HG03108 (cell line): Measurements from ENCODE around the gene KIF13A.
"Not testable (repeated sequence)": the region's sequence is repeated elsewhere in the genome, so short reads cannot be mapped to it uniquely, and the experiment has no call there.

Experiments
- ATAC-seq: cut with Tn5 transposase; IDR thresholded peaks from one replicate; pipeline ENCODE4 v1.9.1; 2021; ENCODE audit warnings: moderate library complexity; ENCODE audit not compliant: unreplicated experiment

KIF13A gene

DNA sequence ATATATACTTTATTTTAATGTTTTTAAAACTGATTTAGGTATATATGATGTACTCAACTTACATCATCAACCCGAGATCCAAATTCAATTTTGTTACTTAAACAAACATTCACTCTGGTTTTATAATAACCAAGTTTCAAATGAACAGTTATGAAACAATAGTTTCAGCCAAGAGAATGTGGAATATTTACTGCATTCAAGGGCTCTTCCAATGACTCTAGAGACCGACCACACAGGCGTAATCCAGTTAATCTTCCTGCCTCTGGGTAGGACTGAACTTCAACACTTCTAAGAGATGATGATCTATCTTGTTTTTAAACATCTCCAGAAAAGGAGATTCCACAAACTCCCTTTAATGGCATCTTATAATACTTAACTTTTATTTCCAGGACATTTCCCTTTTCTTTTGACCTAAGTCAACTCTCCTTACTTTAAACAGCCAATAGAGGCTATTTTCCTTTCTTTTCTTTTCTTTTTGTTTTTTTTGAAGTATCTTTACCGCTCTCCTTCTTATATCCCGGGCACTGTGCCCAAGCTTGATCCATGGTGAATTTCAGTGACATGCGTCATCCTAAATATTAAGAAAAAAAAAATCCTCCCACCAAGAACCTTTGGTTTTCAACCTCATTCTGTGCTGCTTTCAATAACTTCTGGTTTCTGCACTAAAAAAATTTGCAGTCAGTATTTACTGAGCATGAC lies 110.1 kb downstream of the KIF13A start:
- ATAC-seq: no peak

DNA sequence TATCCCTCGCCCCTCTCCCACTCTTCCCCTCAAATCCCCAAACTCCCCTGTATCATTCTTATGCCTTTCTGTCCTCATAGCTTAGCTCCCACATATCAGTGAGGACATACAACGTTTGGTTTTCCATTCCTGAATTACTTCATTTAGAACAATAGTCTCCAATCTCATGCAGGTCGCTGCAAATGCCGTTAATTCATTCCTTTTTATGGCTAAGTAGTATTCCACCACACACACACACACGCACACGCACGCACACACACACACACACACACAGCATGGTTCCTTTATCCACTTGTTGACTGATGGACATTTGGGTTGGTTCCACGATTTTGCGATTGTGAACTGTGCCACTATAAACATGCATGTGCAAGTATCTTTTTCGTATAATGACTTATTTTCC lies 112.7 kb downstream of the KIF13A start:
- no peak for ATAC-seq

DNA sequence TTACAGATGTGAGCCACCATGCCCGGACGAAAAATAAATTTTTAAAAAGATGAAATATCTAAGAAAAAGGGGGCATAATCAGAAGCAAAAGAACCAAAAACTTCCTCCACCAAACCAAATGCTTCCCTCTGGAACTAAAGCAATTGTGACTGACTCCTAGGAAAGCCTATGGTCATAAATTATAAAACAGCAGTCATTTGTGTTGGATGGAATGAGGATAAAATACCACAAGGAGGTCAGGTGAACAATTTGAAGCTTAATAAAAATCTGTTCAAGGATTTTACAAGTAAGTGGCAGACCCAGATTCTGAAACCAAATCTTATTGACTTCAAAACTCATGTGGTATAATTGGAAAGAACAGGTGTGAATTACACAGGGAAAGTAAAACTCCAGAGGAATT lies 114.5 kb downstream of the KIF13A start:
- no peak for ATAC-seq

DNA sequence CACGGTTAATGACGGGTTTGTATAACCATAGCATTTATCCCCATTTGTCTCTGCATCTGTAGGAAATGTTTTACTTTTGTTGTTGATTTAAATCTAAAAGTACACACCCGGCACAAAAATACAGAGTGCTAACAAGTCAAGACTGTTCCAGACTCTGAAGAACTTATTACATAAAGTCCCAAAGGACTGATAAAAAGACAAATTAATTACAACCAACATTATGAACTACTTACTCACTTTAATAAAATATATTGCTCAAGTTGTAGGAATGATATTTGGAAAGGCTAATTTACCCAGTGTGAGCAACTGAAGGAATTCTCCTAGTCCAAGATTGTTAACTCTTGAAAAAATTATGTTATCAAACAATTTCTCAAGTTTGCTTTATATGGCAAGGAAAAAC lies 115.6 kb downstream of the KIF13A start:
- ATAC-seq: no peak

DNA sequence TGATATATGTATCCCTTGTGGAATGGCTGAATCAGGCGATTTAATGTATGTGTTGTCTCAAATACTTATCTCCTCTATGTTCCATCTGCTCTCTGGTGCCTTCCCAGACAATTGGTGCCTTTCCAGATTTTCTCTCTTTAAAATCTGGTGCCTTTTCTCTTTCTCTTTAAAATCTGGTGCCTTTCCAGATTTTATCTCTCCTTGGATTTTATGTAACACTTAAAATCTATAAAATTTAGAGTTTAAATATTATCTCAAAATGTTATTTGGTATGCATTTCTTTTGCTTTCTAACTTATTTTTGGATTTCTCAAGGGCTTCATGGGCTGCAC lies 116.3 kb downstream of the KIF13A start:
- ATAC-seq: no peak

DNA sequence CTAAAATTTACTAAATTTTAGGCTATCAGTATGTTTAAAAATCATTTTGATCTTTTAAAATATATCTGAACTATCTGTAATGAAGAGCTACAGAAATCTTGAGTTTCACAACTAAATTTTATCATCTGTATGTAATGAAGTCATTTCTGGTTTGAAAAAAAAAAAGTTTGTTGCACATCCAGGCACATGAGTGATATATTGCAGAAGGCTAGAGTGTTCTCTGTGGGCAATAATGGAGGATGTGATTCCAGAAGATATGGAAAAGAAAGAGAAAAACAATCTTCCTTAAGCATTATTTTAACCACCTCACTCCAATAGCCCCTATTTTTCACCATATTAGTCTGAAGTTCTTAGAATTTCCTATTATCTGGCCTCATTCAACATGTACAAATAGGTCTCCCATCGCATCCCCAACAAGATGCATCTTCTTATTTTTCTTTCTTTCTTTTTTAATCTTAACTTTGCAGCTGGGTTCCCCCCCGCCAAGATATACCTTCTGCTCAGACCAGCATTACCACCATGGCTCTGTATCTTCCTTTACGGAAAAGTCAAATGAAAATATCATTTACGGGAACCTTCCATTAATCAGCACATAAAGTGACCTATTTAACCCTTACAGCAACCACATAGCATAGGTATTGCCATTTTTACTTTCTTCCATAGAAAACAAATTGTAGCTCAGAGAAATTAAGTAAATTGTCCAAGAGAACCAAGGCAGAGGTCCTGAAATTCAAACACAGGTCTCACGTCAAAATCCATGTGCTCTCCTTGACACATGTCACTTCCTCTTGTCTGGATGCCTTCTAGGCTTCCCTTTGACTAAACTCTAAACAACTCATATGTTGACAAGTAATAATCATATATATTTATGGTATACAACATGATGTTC lies 116.9 kb downstream of the KIF13A start:
- ATAC-seq: no peak

DNA sequence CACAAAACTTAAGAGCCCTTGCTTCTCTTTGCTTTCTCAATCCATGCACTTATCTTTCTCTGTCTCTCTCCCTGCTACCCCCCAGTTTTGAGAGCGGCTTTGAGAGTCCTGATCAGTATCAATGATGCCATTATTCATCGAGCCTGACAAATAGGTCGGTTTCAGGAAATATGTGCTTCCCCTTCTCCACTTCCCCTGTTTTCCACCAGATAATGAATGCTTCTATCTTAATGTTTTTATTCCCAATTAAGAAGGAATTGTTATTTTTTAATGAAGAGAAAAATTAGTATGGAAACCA lies 117.7 kb downstream of the KIF13A start:
- ATAC-seq: no peak

DNA sequence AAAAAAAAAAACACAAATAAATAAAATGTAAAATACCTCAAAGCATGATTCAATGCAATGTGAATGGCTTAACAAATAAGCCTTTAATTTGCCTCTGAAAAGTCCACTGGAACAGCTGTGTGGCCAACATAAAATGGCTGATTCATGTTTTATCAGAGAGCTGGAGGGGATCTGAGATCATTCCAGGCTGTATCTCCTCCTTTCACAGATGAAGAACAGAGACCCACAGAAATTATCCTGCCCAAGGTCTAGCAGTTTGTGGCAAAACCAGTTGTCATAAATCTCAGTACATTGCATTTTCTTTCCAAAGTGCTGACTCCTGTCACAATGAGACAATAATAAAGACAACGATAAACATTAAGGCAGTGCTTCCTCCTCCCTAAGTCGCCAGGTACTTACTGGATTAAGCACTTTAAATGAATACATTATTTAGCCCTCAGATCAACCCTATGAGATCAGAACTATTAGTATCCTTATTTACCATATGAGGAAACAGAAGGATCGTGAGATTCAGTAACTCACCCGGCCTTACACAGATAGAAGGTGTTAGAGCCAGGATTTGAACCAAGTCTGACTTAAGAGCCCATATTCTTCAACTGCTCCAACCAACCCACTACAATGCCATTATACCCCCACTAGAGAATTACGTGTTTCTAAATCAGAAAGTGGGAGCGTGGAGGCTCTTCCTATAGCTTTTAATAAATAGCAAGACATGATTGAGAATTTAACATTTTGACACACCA lies 118.3 kb downstream of the KIF13A start:
- no peak for ATAC-seq

DNA sequence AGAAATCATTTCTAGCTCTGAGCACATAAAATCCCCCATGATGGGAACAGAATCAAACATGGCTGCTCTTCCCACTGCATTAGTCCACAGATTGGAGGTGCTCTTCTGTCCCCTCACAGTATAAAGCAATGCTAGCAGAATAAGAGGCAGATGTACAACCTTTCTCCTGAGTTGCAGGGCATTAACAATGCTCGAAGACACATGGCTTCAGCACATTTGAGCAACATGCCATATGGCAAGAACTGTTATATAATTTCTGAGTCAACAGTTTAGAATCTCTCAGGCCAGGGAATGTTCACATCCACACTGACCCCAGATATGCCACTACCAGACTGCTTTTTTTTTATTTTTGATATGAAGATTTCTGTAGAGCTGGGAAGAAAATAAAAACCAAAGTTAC lies 119.6 kb downstream of the KIF13A start:
- ATAC-seq: no peak

DNA sequence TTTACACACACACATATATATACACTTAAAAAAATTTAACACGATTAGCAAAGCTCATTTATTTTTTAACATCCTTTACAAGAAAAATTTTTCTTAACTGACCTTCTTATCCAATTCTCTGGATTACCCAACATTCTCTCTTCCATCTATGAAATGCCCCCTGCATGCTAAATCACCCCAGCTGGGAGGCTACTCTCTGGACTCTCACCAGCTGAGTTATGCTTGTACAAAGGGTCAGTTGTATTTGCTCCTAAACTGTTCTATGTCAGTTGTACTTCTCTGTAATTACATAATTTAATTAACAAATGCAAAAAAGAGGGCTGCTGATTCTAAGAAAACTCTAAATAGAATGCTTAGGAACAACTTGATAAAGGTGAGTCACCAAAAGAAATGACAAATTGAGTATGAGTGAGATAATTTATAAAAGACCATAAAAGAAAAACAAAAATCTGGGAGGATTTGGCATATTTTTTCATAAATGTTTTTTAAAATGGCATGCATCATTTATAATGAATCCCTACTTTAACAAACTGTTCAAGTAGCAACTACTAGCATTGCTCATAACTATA lies 120.5 kb downstream of the KIF13A start:
- ATAC-seq: no peak

DNA sequence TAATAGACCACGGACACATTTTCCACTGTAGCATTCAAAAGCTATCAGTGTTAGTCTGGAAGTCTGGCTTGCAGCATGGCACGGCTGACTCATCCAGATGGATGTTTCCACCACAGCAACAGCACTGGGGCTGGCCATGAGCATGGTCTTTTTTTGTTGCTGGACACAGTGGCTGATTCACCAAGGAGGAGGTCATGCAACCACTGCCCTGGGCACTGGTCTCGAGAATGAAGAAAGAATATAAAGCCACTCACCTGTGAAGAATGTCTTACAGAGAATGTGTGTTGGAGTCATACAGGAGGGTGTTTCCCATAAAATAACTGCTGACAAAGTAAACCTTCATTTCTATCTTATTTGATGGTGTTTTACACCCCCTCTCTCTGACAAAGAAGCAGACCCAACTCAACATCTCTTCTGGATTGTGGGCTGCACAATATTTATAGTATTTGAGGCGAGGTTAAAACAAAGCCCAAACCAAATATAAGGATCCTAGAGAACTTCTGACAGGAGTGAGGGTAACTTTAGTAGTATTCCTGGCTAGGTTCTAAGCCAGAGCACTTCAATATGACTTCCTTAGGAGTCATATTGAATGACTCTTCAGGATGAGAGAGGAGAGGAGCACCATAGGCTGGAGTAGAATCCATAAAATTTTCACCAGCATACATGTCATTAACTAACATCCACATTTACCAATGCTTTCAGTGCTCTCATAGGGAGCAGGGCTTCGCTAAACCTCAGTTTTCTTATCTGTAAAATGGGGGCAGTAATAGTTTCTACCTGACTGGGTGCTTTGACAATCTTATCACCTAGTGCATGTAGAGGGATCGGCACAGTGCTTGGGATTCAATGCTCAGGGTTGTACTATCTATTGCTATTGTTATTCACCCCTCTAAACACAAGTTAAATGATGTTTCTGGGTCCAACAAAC lies 121.4 kb downstream of the KIF13A start:
- no peak for ATAC-seq

DNA sequence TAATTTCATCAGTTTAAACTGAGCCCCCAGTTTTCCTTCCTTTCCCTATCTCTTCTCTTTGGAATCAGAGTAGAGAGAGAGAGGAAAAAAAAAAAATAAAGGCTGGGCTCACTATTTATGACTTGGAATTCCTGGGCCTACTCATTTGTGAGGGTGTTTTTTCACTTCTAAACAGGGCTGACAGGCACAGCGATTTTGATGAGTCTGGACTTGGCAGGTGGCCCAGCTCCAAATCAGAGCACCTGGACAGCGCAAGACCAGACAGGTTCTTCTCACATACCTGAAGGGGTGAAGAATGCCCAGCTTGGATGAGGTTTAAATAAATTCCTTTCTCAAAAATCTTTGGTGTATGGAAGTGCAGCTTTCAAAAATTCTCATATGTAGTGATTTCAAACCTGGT lies 122.2 kb downstream of the KIF13A start:
- no peak for ATAC-seq

DNA sequence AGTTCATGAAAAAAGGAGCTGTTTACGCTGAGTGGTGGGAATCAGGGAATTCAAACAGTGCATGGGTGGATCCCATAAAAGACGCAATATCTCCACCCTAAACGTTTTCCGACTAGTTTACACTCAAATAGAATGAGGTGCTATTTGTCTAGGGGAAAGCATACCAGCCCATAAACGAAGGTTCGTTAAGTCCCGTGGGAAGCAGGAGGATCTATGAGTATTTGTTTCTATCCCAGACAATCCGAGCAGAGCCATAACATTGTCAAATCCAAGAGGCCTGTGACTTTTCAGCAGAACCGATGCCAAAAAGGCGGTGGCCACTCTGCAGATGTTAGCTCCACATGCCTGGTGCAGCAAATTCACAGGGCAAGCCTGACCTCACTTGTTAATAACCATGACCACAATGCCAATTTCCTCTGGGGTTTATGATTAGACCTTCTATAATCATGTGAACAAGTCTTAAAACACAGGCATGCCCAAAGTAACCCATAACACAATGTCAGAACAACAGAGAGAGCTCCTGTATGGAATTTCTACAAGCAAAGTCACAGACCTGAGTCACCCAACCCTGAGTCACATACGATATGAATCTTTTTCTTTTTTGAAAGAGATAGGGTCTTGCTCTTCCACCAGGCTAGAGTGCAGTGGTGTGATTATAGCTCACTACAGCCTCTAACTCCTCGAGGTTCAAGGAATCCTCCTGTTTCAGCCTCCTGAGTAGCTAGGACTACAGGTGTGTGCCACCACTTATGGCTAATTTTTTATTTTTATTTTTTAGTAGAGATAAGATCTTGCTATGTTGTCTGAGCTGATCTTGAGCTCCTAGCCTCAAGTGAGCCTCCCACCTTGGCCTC lies 123.3 kb downstream of the KIF13A start:
- no peak for ATAC-seq

DNA sequence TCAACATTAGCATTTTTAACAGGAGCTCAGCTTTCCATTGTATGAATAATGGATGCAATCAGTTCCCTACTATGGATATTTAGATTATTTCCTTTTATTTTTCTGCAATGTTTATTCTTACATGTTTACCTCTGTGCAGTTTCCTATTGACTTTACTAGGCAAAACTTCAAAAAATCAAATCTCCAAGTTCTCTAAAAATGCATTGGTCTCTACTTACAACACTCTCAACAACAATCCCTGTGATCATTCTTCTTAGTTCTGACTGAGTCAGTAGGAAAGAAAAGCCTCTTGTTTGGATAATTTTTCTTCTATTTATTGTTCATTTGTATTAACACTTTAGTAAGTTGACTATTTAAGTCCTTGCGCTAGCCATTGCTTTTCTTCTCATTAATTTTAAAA lies 126.1 kb downstream of the KIF13A start:
- ATAC-seq: no peak

DNA sequence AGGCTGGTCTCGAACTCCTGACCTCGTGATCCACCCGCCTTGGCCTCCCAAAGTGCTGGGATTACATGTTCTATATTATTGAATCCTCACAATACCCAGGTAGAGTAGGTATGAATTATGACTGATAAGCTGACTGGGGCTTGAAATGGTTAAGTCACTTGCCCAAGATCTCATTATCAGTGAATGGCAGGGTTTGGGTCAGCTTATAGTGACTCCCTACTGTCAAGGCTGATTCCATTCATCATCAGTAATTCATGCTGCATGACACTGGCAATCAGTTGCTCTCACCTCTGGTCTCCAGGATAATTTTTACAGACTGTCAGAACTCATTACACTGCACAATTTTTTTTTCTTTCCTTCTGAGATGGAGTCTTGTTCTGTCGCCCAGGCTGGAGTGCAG lies 127.6 kb downstream of the KIF13A start:
- no peak for ATAC-seq

DNA sequence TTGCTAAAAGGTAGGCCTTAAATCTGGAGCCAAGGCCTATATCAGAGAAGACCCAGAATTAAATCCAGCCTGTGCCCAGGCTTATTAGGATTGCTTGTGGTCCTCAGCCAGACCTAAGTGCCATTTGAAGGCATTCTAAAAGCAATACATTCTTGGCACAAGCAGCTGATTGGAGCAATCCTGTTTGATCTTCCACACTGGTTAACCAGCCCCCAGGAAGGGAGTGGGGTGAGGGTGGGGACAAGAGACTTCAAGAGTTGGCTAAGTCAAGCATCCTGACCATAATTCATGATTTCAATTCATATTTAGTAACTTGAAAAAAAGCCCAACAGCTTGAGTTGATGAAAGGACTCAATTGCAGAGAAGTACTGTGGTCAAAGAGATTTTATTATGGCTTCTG lies 128.9 kb downstream of the KIF13A start:
- ATAC-seq: no peak

DNA sequence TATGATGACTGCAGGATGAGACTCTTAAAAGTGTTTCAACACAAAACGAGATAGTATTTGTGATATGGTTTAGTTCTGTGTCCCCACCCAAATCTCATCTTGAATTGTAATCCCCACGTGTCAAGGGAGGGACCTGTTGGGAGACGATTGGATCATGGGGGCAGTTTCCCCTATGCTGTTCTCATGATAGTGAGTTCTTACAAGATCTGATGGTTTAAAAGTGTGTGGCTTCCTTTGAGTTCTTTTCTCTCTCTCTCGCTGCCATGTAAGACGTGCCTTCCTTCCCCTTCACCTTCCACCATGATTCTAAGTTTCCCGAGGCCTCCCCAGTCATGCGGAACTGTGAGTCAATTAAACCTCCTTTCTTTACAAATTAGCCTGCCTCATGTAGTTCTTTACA lies 130.2 kb downstream of the KIF13A start:
- not testable (repeated sequence) for ATAC-seq

DNA sequence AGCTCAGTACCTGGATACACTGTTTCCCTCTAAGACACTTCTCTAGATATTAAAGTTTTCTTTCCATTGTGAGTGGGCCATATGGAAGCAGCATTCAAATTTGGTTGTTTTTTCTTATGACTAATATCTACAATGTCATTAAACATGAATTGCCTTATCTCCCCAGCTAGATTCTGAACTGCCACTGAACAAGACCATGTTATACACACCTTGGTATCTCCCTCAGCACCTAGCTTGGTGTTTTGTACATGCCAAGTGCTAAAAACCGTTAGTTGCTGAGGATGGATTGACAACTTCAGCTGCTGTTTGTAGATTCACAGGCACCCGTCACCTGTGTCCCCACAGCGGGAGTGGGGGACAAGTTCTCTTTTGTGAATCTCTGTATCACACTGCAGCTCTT lies 131.1 kb downstream of the KIF13A start:
- no peak for ATAC-seq

DNA sequence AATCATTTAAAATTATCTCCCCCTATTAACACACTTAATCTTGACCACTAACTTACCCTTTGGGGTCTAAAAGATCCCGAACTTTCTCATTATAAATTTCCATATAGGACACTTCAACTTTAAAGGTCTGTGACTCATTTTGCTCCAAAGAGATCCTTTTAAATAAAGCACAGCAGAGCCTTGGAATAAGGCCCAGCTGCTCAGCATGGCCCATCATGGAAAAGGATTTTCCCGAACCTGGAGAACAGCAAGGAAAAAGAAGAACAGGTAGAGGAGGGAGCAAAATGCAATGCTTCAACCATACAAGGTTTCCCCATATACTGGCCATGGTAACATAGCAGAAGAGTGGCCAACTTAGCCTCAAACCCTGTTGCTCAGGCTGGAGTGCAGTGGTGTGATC lies 132.1 kb downstream of the KIF13A start:
- no peak for ATAC-seq

DNA sequence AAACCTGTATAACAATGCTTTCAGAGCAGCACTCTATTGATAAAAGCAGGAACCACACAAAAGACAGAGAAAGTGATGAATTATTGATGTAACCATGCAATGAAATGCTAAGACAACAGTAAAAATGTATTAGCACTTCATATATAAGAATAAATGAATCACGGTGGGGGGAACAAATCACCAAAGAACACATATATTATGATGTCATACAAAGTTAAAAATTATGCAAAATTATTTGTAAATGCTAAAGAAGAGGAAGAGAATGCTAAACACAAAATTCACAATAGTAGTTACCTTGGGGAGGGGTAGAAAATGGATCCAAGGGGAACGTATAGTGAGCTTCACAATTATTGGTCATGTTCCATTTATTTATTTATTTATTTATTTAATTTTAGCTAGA lies 133.9 kb downstream of the KIF13A start:
- no peak for ATAC-seq
